BJ (cell line): Measurements from ENCODE around the gene ERICH4. TPM values are rescaled to one million over a fixed set of nuclear protein-coding genes. Genes with fewer than 3 reads are reported as not detected.
"Not testable (repeated sequence)": the region's sequence is repeated elsewhere in the genome, so short reads cannot be mapped to it uniquely, and the experiment has no call there.

Experiments used
- CTCF ChIA-PET: fragments of 350-600 bp; formaldehyde crosslinking; extraction: SDS; loops from one replicate; lab custom pipeline; 2021; ENCODE audit warnings: antibody characterized with exemption, inconsistent platforms; lab: Yijun Ruan, JAX
- POLR2A ChIA-PET: fragments of 300-600 bp; sonication (Branson Sonifier 250); formaldehyde crosslinking; extraction: SDS; loops from one replicate; lab custom pipeline; 2021; ENCODE audit warnings: antibody characterized with exemption; lab: Charles Lee
- DNase-seq: peaks from one replicate; pipeline ENCODE4 v3.0.0-alpha.2; 2011; ENCODE audit warnings: low read depth
- H3K27me3 ChIP-seq: 2 replicates; pipeline ENCODE4 v1.6.0; 2011; ENCODE audit warnings: low read length; ENCODE audit not compliant: control insufficient read depth, insufficient read depth
- H3K36me3 ChIP-seq: 2 replicates; pipeline ENCODE4 v1.5.1; 2011; ENCODE audit warnings: low read length; ENCODE audit not compliant: control insufficient read depth, insufficient read depth
- H3K4me3 ChIP-seq: 2 replicates; pipeline ENCODE4 v1.5.1; 2011; ENCODE audit warnings: low read depth, mild to moderate bottlenecking, control low read depth, low read length
- polyA plus RNA-seq: library from polyadenylated mRNA; depleted of rRNA; stranded (reverse); fragments of >200 nt; gene quantifications from 2 replicates; pipeline ENCODE4 v1.2.3, GENCODE V29; 2011
- TF ChIP-seq, protein P1 (sequence below): IDR thresholded peaks from 2 replicates; pipeline ENCODE4 v1.5.1; 2011; ENCODE audit warnings: low read depth, mild to moderate bottlenecking, control low read depth, inconsistent platforms, low read length, moderate library complexity; ENCODE audit not compliant: insufficient read depth

Gene ERICH4
- polyA plus RNA-seq, 1 experiment: not detected

DNA sequence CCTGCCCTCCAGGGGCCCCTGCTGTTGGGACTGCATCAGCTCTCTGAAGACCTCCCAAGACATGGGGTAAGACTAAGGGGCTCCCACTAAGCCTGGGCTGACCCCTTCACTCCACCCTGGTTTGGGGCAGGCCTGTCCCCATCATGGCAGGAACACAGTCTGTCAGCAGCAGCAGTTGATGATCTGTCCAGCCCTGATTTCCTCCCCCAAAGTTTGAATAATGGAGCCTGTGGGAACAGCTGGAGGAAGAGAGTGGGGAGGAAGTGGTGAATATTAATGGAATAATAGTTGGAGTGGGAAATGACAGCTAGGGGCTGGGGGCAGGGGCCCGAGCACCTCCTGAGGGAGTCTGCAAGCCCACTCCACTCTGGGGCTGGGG lies 14.5 kb upstream of the ERICH4 start:
- ChIA-PET POLR2A (interaction anchor here (0.7 kb wide), 1 partner anchor 11 kb away, joined by 4 read pairs; no protein-coding TSS in a partner anchor), CTCF (interaction anchor here (1.0 to 2.4 kb wide), 3 partner anchors 10 to 20 kb away, joined by 3 to 10 read pairs (median 6); partner anchors contain the start of gene DMAC2)
- Histone ChIP-seq H3K36me3 (peaks cover 21% of the 10 kb centered on the region), H3K27me3 (no peaks in the 10 kb centered on the region), H3K4me3 (no peak overlapping the region; the same call in 1 of the 2 replicates)
- DNase-seq: no peak
- TF ChIP-seq, protein P1, sequence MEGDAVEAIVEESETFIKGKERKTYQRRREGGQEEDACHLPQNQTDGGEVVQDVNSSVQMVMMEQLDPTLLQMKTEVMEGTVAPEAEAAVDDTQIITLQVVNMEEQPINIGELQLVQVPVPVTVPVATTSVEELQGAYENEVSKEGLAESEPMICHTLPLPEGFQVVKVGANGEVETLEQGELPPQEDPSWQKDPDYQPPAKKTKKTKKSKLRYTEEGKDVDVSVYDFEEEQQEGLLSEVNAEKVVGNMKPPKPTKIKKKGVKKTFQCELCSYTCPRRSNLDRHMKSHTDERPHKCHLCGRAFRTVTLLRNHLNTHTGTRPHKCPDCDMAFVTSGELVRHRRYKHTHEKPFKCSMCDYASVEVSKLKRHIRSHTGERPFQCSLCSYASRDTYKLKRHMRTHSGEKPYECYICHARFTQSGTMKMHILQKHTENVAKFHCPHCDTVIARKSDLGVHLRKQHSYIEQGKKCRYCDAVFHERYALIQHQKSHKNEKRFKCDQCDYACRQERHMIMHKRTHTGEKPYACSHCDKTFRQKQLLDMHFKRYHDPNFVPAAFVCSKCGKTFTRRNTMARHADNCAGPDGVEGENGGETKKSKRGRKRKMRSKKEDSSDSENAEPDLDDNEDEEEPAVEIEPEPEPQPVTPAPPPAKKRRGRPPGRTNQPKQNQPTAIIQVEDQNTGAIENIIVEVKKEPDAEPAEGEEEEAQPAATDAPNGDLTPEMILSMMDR: no peak

DNA sequence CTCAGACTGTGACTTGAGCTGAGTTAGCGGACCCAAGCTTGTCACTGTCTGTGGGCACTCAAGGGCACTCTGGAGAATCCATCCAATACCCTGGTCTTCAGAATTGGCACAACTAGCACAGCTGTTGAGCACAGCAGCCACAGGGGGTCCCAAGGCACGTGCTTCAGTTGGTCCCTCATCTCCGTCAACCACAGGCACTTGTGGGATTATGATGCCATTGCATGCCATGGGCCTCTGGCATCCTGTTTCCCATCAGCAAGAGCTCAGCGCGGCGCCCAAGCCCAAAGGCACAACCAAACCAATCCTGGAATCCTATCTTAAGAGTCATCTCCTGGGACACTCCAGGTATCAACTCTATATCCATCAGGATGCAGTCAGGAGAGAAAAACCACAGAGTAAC lies 12.0 kb upstream of the ERICH4 start:
- CTCF ChIA-PET: interaction anchor here (1.1 to 2.1 kb wide), 4 partner anchors 109 to 229 kb away, joined by 3 to 7 read pairs (median 4); no protein-coding TSS in a partner anchor
- Histone ChIP-seq H3K27me3 (no peaks in the 10 kb centered on the region), H3K4me3 (no peak overlapping the region), H3K36me3 (peaks cover 16% of the 10 kb centered on the region)
- POLR2A ChIA-PET: no interaction called here
- TF ChIP-seq, protein P1: no peak
- no peak for DNase-seq

DNA sequence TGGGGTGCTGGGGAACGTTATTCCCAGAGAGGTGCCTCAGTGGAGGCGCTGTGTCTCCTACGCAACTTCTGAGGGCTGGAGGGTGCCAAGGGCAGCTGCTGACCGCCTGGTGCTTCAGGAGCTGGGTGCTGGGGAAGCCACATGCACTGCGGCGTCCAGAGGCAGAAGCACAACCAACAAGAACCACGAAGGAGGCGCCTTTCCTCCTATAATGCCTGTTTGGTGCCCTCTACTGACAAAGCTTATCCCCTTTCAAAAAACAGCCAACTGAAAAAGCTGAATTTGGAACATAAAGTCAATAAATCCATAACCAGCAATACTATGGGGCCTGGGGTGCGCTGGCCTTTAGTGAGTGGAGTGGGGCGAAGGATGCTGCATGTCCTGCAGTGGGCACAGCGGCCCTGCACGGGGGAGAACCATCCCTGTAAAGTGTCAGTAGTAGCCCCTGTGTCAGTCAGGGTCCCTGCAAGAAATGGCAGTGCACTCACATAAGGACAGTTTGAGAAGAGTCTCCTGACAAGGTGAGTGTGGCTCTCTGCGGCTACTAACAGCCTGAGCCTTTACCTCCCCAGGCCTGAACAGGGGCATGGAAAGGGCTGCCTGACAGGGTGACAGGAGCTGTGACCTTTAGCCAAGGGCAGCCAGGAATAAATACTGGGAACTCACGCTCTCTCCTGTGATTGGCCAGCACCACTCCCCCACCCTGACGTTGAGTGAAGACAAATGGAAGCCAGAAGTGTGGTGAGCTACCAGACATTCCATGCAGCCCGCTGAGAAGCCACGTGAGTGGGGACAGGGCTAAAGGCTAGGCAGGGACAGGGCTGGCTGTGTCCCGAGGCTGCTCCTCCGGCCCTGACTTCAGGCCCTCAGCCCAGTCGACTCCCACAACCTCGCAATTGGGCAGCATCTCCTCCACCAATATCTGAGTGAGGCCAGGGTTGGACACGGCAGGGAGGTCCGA lies 11.2 kb upstream of the ERICH4 start:
- CTCF ChIA-PET: interaction anchor here (1.1 to 2.1 kb wide), 4 partner anchors 110 to 229 kb away, joined by 3 to 7 read pairs (median 4); no protein-coding TSS in a partner anchor
- Histone ChIP-seq H3K36me3 (peaks cover 14% of the 10 kb centered on the region), H3K27me3 (no peaks in the 10 kb centered on the region), H3K4me3 (no peak overlapping the region)
- POLR2A ChIA-PET: no interaction called here
- no peak for DNase-seq
- TF ChIP-seq, protein P1: peak; percentile 44

DNA sequence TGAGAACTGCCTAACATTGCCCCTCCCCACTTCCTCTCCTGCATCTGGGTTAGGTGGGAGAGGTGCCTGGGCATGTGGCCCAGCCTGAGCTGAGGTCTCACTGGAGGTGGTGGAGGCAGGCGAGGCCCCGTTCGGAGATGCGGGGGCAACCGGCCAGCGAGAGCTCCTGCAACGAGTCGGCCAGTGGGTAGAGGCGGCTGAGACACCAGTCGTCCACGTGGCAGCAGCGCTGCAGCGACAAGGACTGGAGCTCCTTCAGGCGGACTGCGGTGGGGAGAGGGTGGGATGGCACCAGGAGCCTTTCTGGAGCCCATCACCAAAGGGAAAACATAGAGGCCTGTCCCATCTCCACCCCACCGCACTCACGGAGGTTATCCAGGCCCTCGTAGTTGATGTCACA lies 9.8 kb upstream of the ERICH4 start:
- CTCF ChIA-PET: interaction anchor here (0.9 to 1.0 kb wide), 2 partner anchors 16 to 113 kb away, joined by 3 to 6 read pairs; no protein-coding TSS in a partner anchor
- H3K4me3 ChIP-seq: no peak overlapping the region
- POLR2A ChIA-PET: no interaction called here
- no peaks in the 10 kb centered on the region for H3K27me3 ChIP-seq
- H3K36me3 ChIP-seq: peaks cover 14% of the 10 kb centered on the region
- DNase-seq: no peak
- TF ChIP-seq, protein P1: no peak

DNA sequence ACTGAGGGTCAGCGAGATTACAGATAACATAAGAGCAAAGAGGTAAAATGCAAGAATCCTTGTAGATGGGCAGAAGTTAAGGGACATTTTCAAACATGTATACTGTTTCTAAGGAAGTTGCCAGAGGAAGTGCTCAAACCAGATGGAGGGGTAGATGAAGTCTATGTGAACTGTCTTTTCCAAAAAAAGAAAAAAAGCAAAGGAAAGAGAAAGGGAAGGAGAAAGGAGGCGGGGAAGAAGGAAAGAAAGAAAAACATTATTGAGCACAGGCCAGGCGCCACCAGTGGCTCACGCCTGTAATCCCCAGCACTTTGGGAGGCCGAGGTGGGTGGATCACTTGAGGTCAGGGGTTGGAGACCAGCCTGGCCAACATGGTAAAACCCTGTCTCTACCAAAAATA lies 8.5 kb upstream of the ERICH4 start:
- H3K4me3 ChIP-seq: no peak overlapping the region
- peaks cover 14% of the 10 kb centered on the region for H3K36me3 ChIP-seq
- no peak for DNase-seq
- TF ChIP-seq, protein P1: no peak
- no peaks in the 10 kb centered on the region for H3K27me3 ChIP-seq
- POLR2A ChIA-PET: no interaction called here
- CTCF ChIA-PET: no interaction called here

DNA sequence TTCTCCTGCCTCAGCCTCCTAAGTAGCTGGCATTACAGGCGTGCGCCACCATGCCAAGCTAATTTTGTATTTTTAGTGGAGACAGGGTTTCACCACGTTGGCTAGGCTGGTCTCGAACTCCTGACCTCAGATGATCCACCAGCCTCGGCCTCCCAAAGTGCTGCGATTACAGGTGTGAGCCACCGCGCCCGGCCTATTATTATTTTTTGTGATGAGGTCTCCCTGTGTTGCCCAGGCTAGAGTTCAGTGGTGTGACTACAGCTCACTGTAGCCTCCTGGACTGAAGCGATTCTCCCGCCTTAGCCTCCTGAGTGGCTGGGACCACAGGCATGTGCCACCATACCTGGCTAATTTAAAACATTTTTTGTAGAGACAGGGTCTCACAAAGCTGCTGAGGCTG lies 7.6 kb upstream of the ERICH4 start:
- peaks cover 14% of the 10 kb centered on the region for H3K36me3 ChIP-seq
- H3K27me3 ChIP-seq, POLR2A ChIA-PET, H3K4me3 ChIP-seq, DNase-seq: not testable (repeated sequence)
- CTCF ChIA-PET: interaction anchor here (1.9 to 2.3 kb wide), 2 partner anchors 14 to 135 kb away, joined by 4 to 10 read pairs; no protein-coding TSS in a partner anchor
